MM.1S (cell line): ENCODE data around the gene LAP3.

ENCODE experiments used
- DNase-seq: peaks from one replicate; pipeline ENCODE4 v3.0.0-alpha.2; 2015
- H2AFZ ChIP-seq: fragments of 300-600 bp; sonication (generic); 2 replicates; pipeline ENCODE4 v1.6.0; 2016; ENCODE audit warnings: antibody characterized with exemption, low read length
- H3F3A ChIP-seq: fragments of 300-600 bp; sonication (generic); 2 replicates; pipeline ENCODE4 v1.6.1; 2016; ENCODE audit warnings: mild to moderate bottlenecking, antibody characterized with exemption, low read length, moderate library complexity, mixed read lengths; ENCODE audit not compliant: insufficient read depth
- H3K27ac ChIP-seq: fragments of 300-600 bp; sonication (generic); 2 replicates; pipeline ENCODE4 v1.5.1; 2016; ENCODE audit warnings: mild to moderate bottlenecking, low read length
- H3K27me3 ChIP-seq: fragments of 300-600 bp; sonication (generic); replicated peaks from 2 replicates; pipeline ENCODE4 v1.6.0; 2016; ENCODE audit warnings: low read length; ENCODE audit not compliant: insufficient read depth
- H3K36me3 ChIP-seq: fragments of 300-600 bp; sonication (generic); replicated peaks from 2 replicates; pipeline ENCODE4 v1.6.1; 2016; ENCODE audit warnings: mild to moderate bottlenecking, low read length, mixed read lengths; ENCODE audit not compliant: insufficient read depth
- H3K4me1 ChIP-seq: fragments of 300-600 bp; sonication (generic); 2 replicates; pipeline ENCODE4 v1.6.1; 2016; ENCODE audit warnings: low read length, mixed read lengths
- H3K4me2 ChIP-seq: fragments of 300-600 bp; sonication (generic); 2 replicates; pipeline ENCODE4 v1.6.0; 2016; ENCODE audit warnings: low read depth, low read length
- H3K4me3 ChIP-seq: fragments of 300-600 bp; sonication (generic); 2 replicates; pipeline ENCODE4 v1.5.1; 2016; ENCODE audit warnings: low read length, mixed read lengths
- H3K79me2 ChIP-seq: fragments of 300-600 bp; sonication (generic); 2 replicates; pipeline ENCODE4 v1.6.1; 2016; ENCODE audit warnings: mixed run types, low read length, mixed read lengths
- H3K9ac ChIP-seq: fragments of 300-600 bp; sonication (generic); 2 replicates; pipeline ENCODE4 v1.6.1; 2016; ENCODE audit warnings: low read length, mixed read lengths
- H3K9me2 ChIP-seq: fragments of 300-600 bp; sonication (generic); replicated peaks from 2 replicates; pipeline ENCODE4 v1.6.1; 2016; ENCODE audit warnings: mild to moderate bottlenecking, low read length, mixed read lengths; ENCODE audit not compliant: insufficient read depth
- H3K9me3 ChIP-seq: fragments of 300-600 bp; sonication (generic); replicated peaks from 2 replicates; pipeline ENCODE4 v1.6.1; 2016; ENCODE audit warnings: mild to moderate bottlenecking, low read length, mixed read lengths; ENCODE audit not compliant: insufficient read depth
- H4K20me1 ChIP-seq: fragments of 300-600 bp; sonication (generic); 2 replicates; pipeline ENCODE4 v1.6.1; 2016; ENCODE audit warnings: mild to moderate bottlenecking, low read length, moderate library complexity, mixed read lengths; ENCODE audit not compliant: insufficient read depth
- CTCF ChIP-seq: fragments of 300-600 bp; sonication (generic); IDR thresholded peaks from 2 replicates; pipeline ENCODE4 v1.5.1; 2016; ENCODE audit warnings: antibody characterized with exemption, low read length, mixed read lengths
- EZH2 ChIP-seq: fragments of 300-600 bp; sonication (generic); optimal IDR thresholded peaks from 2 replicates; pipeline ENCODE3; 2017; ENCODE audit warnings: low read depth, mild to moderate bottlenecking, antibody characterized with exemption, low read length, mixed read lengths
- EZH2phosphoT487 ChIP-seq: fragments of 300-600 bp; sonication (generic); IDR thresholded peaks from 2 replicates; pipeline ENCODE4 v1.6.1; 2018; ENCODE audit warnings: antibody characterized with exemption, low read length

LAP3 gene

GRCh38 chr4:17613761-17614415 is 36.9 kb downstream of the LAP3 start:
- H3K79me2 ChIP-seq: peaks cover 45% of the 10 kb centered on the region
- H3K9ac ChIP-seq: peak overlapping the region; percentile 87
- peak overlapping the region; percentile 55 for H3K4me2 ChIP-seq
- TF ChIP-seq CTCF (no peak), EZH2 (no peak), EZH2phosphoT487 (no peak)
- 0 out of 2 replicates have a peak, but pooled peaks cover 4% of the 10 kb centered on the region for H4K20me1 ChIP-seq
- H3K27ac ChIP-seq: peak overlapping the region; percentile 44; the same call in 1 of the 2 replicates
- H3F3A ChIP-seq: peaks cover 5% of the 10 kb centered on the region; the same call in 1 of the 2 replicates
- no peaks in the 10 kb centered on the region for H3K9me2 ChIP-seq
- no peaks in the 10 kb centered on the region for H3K9me3 ChIP-seq
- H3K4me3 ChIP-seq: peak overlapping the region; percentile 88
- DNase-seq: peak; percentile 27
- no peaks in the 10 kb centered on the region for H3K27me3 ChIP-seq
- H3K36me3 ChIP-seq: 0 out of 2 replicates have a peak, but pooled peaks cover under 1% of the 10 kb centered on the region
- peak overlapping the region; percentile 83 for H2AFZ ChIP-seq
- 0 out of 2 replicates have a peak, but pooled peaks cover 9% of the 10 kb centered on the region for H3K4me1 ChIP-seq

GRCh38 chr4:17614416-17615299 is 37.7 kb downstream of the LAP3 start, which contains the start of gene MED28:
Gene MED28 (plus strand): TSS chr4:17614641. CDS start chr4:17614655, 14 bp downstream.
- Histone ChIP-seq H3K9ac (peak within 1 kb of the TSS; percentile 87), H3K27ac (peak within 1 kb of the TSS; percentile 44; the same call in 1 of the 2 replicates), H3K9me2 (no peaks in the 10 kb centered on the region), H2AFZ (peak within 1 kb of the TSS; percentile 83), H3K27me3 (no peaks in the 10 kb centered on the region), H4K20me1 (peaks cover 11% of the 10 kb centered on the region; the same call in 1 of the 2 replicates), H3F3A (peaks cover 5% of the 10 kb centered on the region; the same call in 1 of the 2 replicates), H3K36me3 (peaks cover 6% of the 10 kb centered on the region; the same call in 1 of the 2 replicates), H3K4me2 (peak within 1 kb of the TSS; percentile 80), H3K4me3 (peak within 1 kb of the TSS; percentile 88), H3K79me2 (peaks cover 52% of the 10 kb centered on the region), H3K4me1 (0 out of 2 replicates have a peak, but pooled peaks cover 9% of the 10 kb centered on the region), H3K9me3 (no peaks in the 10 kb centered on the region)
- TF ChIP-seq EZH2phosphoT487: no peak
- TF ChIP-seq CTCF: 0 out of 2 replicates have a peak, but pooled peaks have one; percentile 8
- peak; percentile 97 for DNase-seq

- no peak overlapping the region for H3K27ac ChIP-seq
- H3K9ac ChIP-seq: no peak overlapping the region
- peaks cover 64% of the 10 kb centered on the region for H3K79me2 ChIP-seq
- TF ChIP-seq EZH2: no peak
- H3K4me2 ChIP-seq: no peak overlapping the region; the same call in 1 of the 2 replicates
- H2AFZ ChIP-seq: no peak overlapping the region
- H3F3A ChIP-seq: peaks cover 5% of the 10 kb centered on the region; the same call in 1 of the 2 replicates
- H4K20me1 ChIP-seq: peaks cover 12% of the 10 kb centered on the region; the same call in 1 of the 2 replicates
- H3K36me3 ChIP-seq: peaks cover 13% of the 10 kb centered on the region
- H3K27me3 ChIP-seq: no peaks in the 10 kb centered on the region
- H3K4me1 ChIP-seq: 0 out of 2 replicates have a peak, but pooled peaks cover 9% of the 10 kb centered on the region
- H3K4me3 ChIP-seq: no peak overlapping the region
- H3K9me3 ChIP-seq: no peaks in the 10 kb centered on the region
- DNase-seq: no peak
- H3K9me2 ChIP-seq: no peaks in the 10 kb centered on the region
Measured at GRCh38 chr4:17616283-17616682, 39.3 kb downstream of the LAP3 start.
